ACC112 (cell line): ENCODE measurements around the gene PRRX2.

Experiments used
- H2AFZ ChIP-seq: fragments of 200-600 bp; sonication (generic); one replicate; pipeline ENCODE4 v1.6.0; 2017; ENCODE audit warnings: antibody characterized with exemption, low read length; ENCODE audit not compliant: unreplicated experiment
- H3K27ac ChIP-seq: fragments of 200-600 bp; sonication (generic); 2 replicates; pipeline ENCODE4 v1.5.1; 2014; ENCODE audit warnings: low read depth, mild to moderate bottlenecking, antibody characterized with exemption, low read length, moderate library complexity
- H3K27me3 ChIP-seq: fragments of 200-600 bp; sonication (generic); 2 replicates; pipeline ENCODE4 v1.6.1; 2014; ENCODE audit warnings: mild to moderate bottlenecking, antibody characterized with exemption, low read length, moderate library complexity, mixed read lengths; ENCODE audit not compliant: insufficient read depth
- H3K36me3 ChIP-seq: fragments of 200-600 bp; sonication (generic); 2 replicates; pipeline ENCODE4 v1.6.1; 2016; ENCODE audit warnings: mild to moderate bottlenecking, antibody characterized with exemption, low read length, moderate library complexity, mixed read lengths; ENCODE audit not compliant: insufficient read depth
- H3K4me1 ChIP-seq: fragments of 200-600 bp; sonication (generic); one replicate; pipeline ENCODE4 v1.6.1; 2016; ENCODE audit warnings: low read length, mixed read lengths; ENCODE audit not compliant: insufficient read depth, unreplicated experiment, control insufficient read depth
- H3K4me3 ChIP-seq: fragments of 200-600 bp; sonication (generic); 2 replicates; pipeline ENCODE4 v1.5.1; 2014; ENCODE audit warnings: mild to moderate bottlenecking, low read depth, low read length
- H3K79me2 ChIP-seq: fragments of 200-600 bp; sonication (generic); one replicate; pipeline ENCODE4 v1.6.0; 2016; ENCODE audit warnings: low read length; ENCODE audit not compliant: control insufficient read depth, unreplicated experiment, insufficient read depth

PRRX2 gene

GRCh38 chr9:129694243-129694646, 28.8 kb downstream of the PRRX2 start:
- Histone ChIP-seq H3K27me3 (no peaks in the 10 kb centered on the region), H3K79me2 (peaks cover 14% of the 10 kb centered on the region), H2AFZ (no peak overlapping the region), H3K4me3 (no peak overlapping the region), H3K27ac (peak overlapping the region; percentile 36), H3K4me1 (peaks cover 32% of the 10 kb centered on the region), H3K36me3 (no peaks in the 10 kb centered on the region; the same call in 1 of the 2 replicates)

DNA sequence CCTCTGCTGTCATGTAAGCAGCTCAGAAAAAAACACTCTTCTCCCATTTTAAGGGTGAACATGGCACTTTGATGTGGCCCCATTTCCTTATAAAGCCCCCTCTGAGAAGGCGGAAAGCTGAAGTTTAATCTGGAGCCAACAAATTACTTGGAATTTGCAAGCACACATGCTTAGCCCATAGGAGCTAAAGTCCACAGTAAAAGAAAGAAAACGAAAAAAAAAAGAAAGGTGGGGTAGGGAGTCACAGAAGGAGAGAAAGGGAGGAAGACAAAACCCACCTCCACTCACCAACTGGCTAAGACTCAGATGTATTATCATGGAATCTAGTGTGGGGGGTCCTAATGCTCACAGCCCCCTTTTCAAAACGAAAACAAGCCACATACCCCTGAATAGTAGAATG, 30.4 kb downstream of the PRRX2 start:
- H3K4me1 ChIP-seq = peaks cover 32% of the 10 kb centered on the region
- H3K27me3 ChIP-seq = no peaks in the 10 kb centered on the region
- H3K79me2 ChIP-seq = peaks cover 14% of the 10 kb centered on the region
- H3K36me3 ChIP-seq = no peaks in the 10 kb centered on the region; the same call in 1 of the 2 replicates
- peak overlapping the region; percentile 36 for H3K27ac ChIP-seq
- no peak overlapping the region for H3K4me3 ChIP-seq
- no peak overlapping the region for H2AFZ ChIP-seq

DNA sequence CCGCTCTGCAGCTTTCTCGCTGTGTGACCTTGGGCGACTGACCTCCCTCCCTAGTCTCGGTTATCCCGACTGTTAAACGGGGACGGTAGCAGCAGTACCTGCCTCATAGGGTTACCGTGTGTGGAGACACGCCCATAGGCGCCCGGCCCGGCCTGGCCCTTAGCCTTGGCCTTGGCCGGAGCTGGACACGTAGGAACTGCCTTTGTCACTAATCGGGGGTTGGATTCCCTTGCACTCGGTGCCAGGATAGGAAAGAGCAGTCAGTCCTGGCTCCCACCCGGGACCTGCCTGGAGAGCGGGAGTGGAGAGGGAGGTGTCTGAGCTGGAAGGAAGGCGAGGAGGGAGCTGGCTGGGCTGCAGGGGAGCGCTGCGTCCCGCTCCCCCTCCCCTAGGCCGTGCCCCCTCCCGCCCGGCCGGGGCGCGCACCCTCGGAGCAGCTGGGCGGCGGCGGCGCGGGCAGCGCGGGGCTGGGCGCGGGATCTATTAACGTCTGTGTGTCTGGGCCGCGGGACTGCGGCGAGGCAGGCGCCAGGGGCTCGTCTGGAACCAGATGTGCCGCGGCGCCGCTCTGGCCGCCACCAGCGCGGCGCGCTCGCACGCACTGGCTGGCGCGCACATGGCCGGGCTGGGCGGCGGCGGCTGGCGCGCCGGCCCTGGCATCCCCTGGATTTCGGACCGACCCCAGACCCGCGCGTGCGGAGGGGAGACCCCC, 31.7 kb downstream of the PRRX2 start:
- Histone ChIP-seq H3K27ac (peak overlapping the region; percentile 98), H3K4me1 (peaks cover 32% of the 10 kb centered on the region), H3K79me2 (peaks cover 19% of the 10 kb centered on the region), H3K27me3 (no peaks in the 10 kb centered on the region), H2AFZ (peak overlapping the region; percentile 4), H3K4me3 (peak overlapping the region; percentile 80), H3K36me3 (no peaks in the 10 kb centered on the region; the same call in 1 of the 2 replicates)

DNA sequence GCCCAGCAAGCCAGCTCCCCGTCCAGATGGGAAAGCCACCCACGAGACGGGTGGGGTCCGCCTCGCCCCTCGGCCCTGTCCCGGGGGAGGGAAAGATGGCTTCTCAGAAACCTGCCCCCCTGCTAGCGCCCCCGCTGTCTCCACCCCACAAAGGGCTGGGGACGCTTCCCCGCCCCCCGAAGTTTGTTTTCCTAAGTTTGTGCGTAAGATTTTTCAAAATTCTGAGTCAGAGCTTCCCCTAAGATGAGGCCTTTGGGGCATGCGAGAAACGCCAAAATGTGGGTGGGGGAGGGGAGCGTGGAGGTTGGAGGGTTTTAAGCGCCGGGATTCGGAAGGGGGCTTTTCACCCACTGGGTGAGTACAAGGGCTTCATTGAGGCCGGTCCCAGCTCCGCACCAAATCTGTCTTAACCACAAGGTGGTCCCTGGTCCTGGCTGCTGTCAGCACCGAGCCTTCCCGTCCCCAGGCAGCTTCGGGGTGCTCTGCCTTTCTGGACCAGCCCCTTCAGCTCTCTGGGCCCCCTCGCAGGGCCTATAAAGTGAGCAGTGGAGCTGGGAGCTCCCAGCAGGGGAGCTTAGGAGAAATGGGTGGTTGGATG, 32.3 kb downstream of the PRRX2 start:
- no peaks in the 10 kb centered on the region for H3K36me3 ChIP-seq
- H3K79me2 ChIP-seq = peaks cover 23% of the 10 kb centered on the region
- peak overlapping the region; percentile 80 for H3K4me3 ChIP-seq
- no peak overlapping the region for H2AFZ ChIP-seq
- no peaks in the 10 kb centered on the region for H3K27me3 ChIP-seq
- peaks cover 37% of the 10 kb centered on the region for H3K4me1 ChIP-seq
- H3K27ac ChIP-seq = peak overlapping the region; percentile 98

DNA sequence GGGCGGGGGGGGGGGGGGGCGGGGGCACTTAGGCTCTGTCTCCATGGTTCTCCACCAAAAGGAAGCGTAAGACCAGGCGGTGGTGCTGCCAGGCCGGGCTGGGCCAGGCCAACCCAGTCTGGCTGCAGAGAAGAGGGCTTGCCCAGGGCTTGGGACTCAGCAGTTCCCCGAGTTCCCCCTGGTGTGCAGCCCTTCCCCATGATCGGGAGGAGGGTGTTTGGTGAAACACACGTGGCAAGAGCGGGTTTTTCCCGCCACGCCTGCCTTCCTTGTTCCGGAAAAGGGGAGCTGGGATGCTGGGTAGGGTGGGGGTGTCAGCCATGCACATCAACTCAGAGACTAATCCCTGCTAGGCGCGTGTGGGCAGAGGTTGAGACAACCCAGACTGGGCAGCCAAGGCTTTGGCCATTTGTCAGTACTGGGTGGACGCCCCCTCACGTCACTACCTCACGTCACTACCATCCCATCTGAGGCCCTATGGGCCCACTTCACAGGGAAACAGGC, 32.9 kb downstream of the PRRX2 start:
- Histone ChIP-seq H3K4me3 (peak overlapping the region; percentile 80), H2AFZ (no peak overlapping the region)

GRCh38 chr9:129701054-129701453, 35.6 kb downstream of the PRRX2 start:
- Histone ChIP-seq H3K4me1 (peaks cover 37% of the 10 kb centered on the region), H2AFZ (no peak overlapping the region), H3K4me3 (no peak overlapping the region), H3K36me3 (no peaks in the 10 kb centered on the region), H3K79me2 (peaks cover 17% of the 10 kb centered on the region), H3K27ac (0 out of 2 replicates have a peak overlapping the region, but pooled peaks have one; percentile 83), H3K27me3 (no peaks in the 10 kb centered on the region)

More for the DNA sequence above, 32.9 kb downstream of the PRRX2 start:
- Histone ChIP-seq H3K79me2 (peaks cover 23% of the 10 kb centered on the region), H3K4me1 (peaks cover 43% of the 10 kb centered on the region), H3K36me3 (no peaks in the 10 kb centered on the region), H3K27me3 (no peaks in the 10 kb centered on the region), H3K27ac (peak overlapping the region; percentile 98)

DNA sequence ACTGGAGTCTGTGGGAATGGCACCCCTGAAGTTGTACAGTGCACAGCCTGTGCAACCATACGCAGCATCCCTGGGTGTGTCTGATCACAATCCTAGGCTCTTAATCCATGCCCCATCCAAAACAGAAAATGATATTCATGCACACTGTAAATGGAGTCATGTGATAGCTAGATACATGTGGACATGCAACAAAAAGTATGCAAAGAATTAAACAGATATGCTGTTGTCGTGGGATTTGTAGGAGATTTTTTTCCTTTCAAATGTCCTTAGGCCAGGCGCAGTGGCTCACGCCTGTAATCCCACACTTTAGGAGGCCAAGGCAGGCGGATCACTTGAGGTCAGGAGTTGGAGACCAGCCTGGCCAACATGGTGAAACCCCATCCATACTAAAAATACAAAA, 36.1 kb downstream of the PRRX2 start:
- Histone ChIP-seq H3K27ac (peak overlapping the region; percentile 83; the same call in 1 of the 2 replicates), H2AFZ (no peak overlapping the region), H3K36me3 (no peaks in the 10 kb centered on the region), H3K79me2 (peaks cover 17% of the 10 kb centered on the region), H3K27me3 (no peaks in the 10 kb centered on the region), H3K4me3 (no peak overlapping the region), H3K4me1 (peaks cover 37% of the 10 kb centered on the region)

DNA sequence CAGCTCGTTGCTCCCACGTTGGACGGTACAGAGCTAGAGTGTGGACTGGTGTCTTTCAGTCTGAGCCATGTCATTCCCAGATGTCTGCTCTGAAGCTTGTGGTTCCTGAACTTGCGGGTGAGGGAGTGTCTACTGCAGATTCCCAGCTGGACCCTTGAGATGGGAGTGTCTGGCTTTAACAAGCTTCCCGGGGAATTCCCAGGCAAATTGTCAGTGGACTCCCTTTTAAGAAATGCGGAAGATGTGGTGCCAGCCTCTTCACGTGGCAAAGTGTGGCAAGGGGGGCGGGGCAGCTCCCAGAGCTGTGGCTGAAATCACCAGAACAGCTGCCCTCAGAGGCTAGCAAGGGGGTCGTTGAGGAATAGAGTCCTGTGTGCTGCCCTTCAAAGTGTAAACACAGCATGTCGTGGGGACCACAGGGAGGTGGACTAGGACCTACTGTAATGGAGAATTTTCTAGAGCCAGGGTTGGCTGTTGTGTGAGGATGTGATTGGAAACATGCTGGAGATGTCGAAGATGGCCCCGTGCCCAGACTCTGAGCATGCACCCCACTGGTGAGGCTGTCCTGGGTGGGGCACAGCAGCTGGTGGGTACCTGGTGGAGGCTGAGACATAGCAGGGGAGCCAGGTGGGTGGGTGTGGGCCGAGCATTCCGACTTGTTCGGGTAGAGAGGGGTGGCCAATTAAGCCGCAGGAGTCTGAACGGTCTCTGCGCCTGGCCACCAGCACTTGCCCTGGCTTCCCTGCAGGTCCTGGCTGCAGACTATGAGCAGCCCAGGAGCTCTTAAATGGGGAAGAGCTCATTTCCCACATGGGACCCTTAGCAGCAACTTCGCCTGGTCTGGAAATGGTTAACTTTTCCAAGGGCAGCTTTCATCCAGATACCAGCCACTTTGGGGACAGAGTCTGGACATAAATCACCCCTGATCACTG, 37.4 kb downstream of the PRRX2 start:
- Histone ChIP-seq H3K27ac (peak overlapping the region; percentile 83), H3K36me3 (no peaks in the 10 kb centered on the region), H3K79me2 (peaks cover 17% of the 10 kb centered on the region), H2AFZ (peak overlapping the region; percentile 1), H3K27me3 (no peaks in the 10 kb centered on the region), H3K4me1 (peaks cover 31% of the 10 kb centered on the region), H3K4me3 (peak overlapping the region; percentile 22; the same call in 1 of the 2 replicates)

GRCh38 chr9:129703667-129704355, 38.4 kb downstream of the PRRX2 start:
- peaks cover 13% of the 10 kb centered on the region for H3K79me2 ChIP-seq
- H3K27ac ChIP-seq = peak overlapping the region; percentile 83
- H3K27me3 ChIP-seq = no peaks in the 10 kb centered on the region
- peak overlapping the region; percentile 22; the same call in 1 of the 2 replicates for H3K4me3 ChIP-seq
- peaks cover 25% of the 10 kb centered on the region for H3K4me1 ChIP-seq
- H2AFZ ChIP-seq = no peak overlapping the region
- H3K36me3 ChIP-seq = no peaks in the 10 kb centered on the region

DNA sequence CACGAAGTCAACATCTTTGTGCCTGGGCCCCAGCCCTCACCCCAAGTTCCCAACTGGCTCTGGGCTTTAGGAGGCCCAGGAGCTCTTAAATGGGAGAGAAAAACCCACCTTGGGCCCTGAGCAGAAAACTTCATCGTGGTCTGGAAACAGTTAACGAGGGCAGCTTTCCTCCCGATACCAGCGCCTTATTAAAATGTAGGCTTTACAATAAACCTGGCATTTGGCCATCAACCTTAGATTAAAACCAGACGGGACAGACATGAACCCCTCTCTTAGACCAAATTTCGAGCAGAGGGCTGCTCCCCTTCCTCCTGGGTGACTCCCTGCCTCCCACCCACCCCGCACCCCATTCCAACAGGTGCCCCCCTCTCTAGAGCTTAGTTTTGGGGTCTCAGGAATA, 39.4 kb downstream of the PRRX2 start:
- peak overlapping the region; percentile 83; the same call in 1 of the 2 replicates for H3K27ac ChIP-seq
- H3K36me3 ChIP-seq = no peaks in the 10 kb centered on the region
- no peak overlapping the region for H2AFZ ChIP-seq
- no peak overlapping the region for H3K4me3 ChIP-seq
- peaks cover 22% of the 10 kb centered on the region for H3K4me1 ChIP-seq
- H3K27me3 ChIP-seq = no peaks in the 10 kb centered on the region
- H3K79me2 ChIP-seq = peaks cover 10% of the 10 kb centered on the region
